Activated CD4-positive, alpha-beta T cell treated with anti-CD3 and anti-CD28 coated beads, Interleukin-10, Interleukin-2, amounts not matched to agents 100 ng/mL and 50 ng/mL, durations not matched to agents 16 hours and 8 hours (primary cell): ENCODE data around the gene TSPAN5.

Experiments
- DNase-seq: peaks from one replicate; pipeline ENCODE4 v3.0.0-alpha.2; 2020

Gene TSPAN5

GRCh38 chr4:98515470-98515809 lies 143.0 kb downstream of the TSPAN5 start:
- DNase-seq: no peak

DNA sequence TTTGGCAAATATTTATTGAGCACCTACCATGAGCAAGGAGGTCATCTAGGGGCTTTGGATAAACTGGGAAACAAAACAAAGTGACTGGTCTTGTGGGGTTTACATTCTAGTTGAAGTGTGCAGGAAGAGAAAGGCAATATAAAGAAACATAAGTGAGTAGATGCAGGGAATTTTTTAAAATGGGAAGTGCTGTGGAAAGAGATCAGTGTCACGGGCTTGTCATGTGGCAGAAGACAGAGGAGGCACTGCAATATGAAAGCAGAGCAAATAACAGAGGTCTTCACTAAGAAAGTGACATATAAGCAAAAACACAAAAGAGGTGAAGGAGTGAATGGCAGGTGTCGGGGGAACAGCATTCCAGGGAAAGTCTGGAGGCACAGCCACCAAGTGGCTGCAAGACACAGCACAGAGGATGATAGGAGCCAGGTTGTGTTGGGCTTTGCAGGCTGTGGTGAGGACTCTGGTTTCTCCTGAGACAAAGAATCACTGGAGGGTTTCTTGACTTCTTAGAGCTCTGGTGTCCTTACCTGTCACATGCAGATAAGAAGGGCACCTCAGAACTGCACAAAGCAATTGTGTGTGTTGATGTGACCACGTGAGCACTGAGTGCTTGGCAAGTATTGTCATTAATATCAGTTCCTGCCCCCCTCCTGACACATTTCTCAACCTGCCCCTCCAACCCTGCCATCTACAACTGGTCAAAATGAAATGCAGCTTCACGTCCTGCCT lies 143.5 kb downstream of the TSPAN5 start:
- peak; percentile 39 for DNase-seq

- no peak for DNase-seq
Observed at GRCh38 chr4:98512918-98513317, 145.5 kb downstream of the TSPAN5 start.

DNA sequence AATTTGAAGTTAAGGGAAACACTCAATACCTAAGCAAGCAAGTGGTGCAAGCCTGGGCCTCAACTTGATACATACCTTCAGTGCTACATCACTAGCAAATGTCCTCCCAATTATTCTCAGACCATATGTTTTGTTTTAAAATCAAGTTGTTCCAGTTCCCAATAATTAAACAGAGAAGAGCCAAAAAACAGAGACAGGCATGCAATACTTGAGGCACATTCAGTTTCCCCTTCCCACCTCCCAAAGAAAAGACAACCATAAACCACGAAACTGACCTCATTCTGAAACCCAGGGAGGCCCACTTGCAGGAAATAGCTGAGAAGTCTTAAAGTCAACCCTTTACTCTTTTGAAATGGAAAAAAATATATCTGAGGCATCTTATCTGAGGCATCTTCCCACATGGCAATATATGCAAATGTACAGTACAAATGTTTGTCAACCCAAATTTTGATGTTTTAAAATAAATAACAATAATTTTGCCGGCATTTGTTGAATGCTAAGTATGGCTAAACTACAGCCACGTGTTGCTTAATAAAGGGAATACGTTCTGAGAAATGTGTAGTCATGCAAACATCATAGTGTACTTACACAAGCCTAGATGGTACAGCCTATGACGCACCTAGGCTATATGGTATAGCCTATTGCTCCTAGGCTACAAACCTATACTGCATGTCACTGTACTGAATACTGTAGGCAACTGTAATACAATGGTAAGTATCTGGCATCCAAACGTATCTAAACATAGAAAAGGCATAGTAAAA lies 147.5 kb downstream of the TSPAN5 start:
- DNase-seq: peak; percentile 85

GRCh38 chr4:98510340-98510739 lies 148.1 kb downstream of the TSPAN5 start:
- no peak for DNase-seq

DNA sequence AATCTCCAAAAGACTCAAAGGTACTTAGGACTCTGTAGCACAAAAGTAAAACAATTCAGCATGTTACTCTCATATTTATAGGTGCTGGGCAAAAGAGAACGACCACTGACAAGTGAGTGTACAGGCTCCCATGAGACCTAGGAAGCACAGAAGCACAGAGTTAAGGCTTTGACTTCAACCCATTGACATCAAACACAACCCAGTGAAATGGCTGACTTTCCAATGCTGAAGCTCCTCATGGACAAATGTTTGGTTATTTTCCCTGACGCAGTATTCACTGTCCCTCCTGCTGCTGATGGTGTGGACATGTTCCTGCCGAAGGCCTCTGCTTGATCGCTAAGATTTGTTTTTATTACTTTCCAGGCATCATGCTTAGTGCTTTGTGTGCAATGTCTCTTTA lies 148.7 kb downstream of the TSPAN5 start:
- DNase-seq: no peak

DNA sequence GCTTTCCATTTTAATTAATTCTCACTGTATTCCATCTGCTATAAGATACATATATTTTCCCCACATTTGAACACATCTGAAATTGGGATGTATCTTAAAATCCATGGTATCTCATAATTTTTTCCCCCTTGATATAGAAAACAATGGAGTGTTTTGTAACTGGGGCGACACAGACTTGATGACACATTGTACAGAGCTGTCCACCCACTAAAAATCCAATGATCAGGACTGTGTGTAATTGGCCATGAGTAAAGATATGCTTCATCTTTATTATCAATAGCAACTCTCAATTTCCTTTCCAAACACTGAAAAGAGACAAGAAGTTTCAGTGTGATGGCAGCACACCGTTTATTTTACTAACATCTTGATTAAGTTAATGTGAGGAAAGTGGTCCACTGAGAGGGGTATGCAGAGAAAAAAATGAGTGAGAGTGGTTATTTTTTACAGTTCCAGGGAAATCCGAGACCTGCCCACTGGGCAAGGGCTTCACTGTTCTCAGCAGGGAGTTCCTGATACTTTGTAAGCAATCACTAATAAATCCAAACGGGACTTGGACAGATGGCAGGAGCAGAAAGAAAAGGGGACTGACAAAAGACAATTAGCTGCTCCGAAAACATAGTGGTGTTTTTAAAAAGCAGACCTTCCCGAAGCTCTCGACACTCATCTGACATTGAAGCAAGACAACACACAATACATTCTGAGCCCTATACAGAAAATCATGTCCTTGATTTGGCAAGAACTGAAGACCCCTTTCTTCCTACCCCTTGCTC lies 149.4 kb downstream of the TSPAN5 start:
- no peak for DNase-seq

- no peak for DNase-seq
Observed at GRCh38 chr4:98508248-98508647, 150.2 kb downstream of the TSPAN5 start.

DNA sequence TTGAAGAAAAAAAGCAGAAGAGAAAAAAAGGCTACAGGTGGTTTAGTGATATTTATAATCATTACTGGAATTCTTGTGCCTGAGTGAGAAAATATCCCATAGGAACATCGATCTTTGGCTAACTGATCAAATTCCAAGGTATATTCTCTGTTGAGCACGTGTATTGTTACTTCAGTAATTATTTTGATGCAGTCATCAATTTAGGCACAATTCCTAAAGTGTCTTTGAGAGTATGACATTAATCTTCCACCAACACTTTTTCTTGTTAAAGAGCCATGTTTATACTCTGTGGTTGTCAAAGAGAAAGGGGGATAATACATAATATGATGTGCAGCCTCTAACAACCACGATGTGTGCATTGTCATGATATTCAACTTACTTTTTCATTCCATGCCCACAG lies 151.1 kb downstream of the TSPAN5 start:
- no peak for DNase-seq

DNA sequence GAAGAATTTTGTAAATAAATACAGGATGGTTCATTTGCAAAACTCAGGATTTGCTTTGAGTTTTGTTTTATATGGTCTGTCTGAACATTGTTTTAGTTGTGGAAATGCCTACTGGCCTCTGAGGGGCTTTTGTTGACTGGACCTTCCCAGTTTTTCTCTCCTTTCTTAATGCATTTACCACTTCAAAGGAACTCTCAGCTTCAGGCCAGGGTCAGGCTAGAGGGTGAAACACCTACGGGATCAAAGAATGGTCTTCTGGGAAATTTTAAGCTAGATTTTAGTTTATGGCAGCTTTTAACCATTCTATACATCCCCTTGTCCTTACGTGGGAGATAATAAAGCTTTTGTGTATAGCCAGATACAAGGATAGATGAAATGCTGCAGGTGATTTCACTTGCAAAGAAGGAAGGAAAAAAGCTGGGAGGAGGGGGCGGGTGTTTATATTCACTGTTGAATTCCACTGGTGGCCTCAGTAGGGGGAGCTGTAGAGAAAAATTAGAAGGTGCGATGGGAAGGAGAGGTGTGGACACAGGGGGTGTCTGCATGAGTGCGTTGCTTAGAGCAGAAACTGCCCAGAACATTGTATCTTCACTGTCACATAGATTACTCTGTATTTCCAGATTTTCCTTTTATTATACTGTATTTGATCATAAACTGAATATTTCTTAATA lies 151.8 kb downstream of the TSPAN5 start:
- no peak for DNase-seq

- DNase-seq: no peak
Observed at GRCh38 chr4:98505992-98506391, 152.4 kb downstream of the TSPAN5 start.

- DNase-seq: no peak
Observed at GRCh38 chr4:98504091-98504490, 154.3 kb downstream of the TSPAN5 start.

GRCh38 chr4:98503676-98504075 lies 154.7 kb downstream of the TSPAN5 start:
- DNase-seq: no peak

- DNase-seq: no peak
Observed at GRCh38 chr4:98502624-98503023, 155.8 kb downstream of the TSPAN5 start.

DNA sequence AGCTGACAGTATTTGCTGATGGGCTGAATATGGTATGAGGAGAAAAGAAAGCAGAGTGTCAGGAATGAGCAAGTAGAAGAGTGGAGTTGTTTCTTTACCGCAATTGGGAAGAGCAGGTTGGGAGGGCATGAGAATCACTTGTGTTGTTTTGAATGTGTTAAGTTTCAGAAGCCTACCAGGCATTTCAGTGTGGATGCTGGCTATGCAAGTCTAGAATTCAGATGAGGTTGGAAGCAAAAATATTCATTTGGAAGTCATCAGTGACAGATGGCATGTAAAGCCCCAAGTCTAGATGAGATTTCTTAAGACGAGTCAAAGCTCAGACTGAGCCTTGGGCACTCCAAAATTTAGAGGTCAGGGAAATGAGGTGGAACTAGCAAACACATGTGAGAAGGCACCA lies 156.4 kb downstream of the TSPAN5 start:
- DNase-seq: no peak

GRCh38 chr4:98501383-98501782 lies 157.0 kb downstream of the TSPAN5 start:
- no peak for DNase-seq

GRCh38 chr4:98498774-98499173 lies 159.6 kb downstream of the TSPAN5 start:
- no peak for DNase-seq

DNA sequence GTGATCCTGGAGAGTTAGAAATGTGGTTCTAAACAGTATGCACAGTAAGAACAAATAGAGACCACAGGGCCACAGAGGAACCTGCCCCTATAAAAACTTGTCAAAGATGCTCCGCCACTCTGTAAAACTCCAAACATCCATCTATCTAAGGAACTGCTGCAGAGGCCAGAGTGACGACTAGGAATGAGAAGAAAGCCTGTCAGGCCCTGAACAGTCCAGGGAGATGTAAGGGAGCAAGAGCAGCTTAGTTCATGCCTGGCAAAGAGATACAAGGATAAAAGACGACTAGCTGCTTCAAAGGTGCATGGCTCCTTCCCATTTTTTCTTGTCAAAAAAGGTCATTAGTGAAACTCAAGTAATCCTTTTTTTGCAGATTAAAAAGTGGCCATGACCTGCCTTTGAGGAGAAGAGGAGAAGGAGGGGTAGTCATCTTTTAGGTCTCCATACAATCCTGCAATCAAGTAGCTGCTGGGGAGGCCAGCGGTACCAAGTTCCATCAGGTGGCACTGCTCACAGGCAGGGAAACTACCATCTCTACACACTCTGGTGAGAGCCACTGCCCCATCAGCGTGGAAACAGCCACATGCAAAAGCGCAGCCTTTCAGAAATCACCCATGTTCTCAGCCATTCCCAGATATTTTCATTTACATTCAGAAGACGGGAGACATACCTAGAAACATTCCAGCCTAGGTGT lies 162.1 kb downstream of the TSPAN5 start:
- DNase-seq: no peak

DNA sequence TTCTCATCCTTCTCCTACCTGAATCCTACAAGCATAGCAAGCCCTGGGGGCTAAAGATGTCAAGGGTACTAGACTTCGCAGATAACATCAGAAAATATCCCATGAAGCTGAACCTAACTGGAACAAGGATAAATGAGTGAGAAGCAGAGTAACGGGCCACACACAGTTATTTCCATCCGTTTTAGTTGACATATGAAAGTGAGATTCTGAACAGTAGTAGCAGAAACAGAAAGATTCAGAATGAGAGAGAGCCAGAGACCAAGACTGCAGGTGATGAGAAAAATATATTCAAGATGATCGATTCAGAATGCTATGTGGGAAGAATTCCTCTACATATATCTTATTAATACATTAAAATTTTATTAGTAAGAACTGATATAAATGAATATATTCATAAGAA lies 165.1 kb downstream of the TSPAN5 start:
- DNase-seq: peak; percentile 65

GRCh38 chr4:98491899-98492559 lies 166.4 kb downstream of the TSPAN5 start:
- no peak for DNase-seq

GRCh38 chr4:98490251-98490650 lies 168.2 kb downstream of the TSPAN5 start:
- no peak for DNase-seq

GRCh38 chr4:98485816-98486345 lies 172.5 kb downstream of the TSPAN5 start:
- DNase-seq: peak; percentile 52
